Activated CD4-positive, alpha-beta memory T cell treated with anti-CD3 and anti-CD28 coated beads for 36 hours (primary cell): ENCODE measurements around the gene TLNRD1. TPM values are rescaled to one million over a fixed set of nuclear protein-coding genes. Genes with fewer than 3 reads are reported as not detected.

Experiments
- CTCF ChIA-PET: fragments of 350-600 bp; sonication (Branson Sonifier 250); formaldehyde crosslinking; loops from one replicate; lab custom pipeline; 2021; ENCODE audit warnings: antibody characterized with exemption, inconsistent platforms; lab: Charles Lee
- POLR2A ChIA-PET: fragments of 350-600 bp; sonication (Branson Sonifier 250); formaldehyde crosslinking; loops from one replicate; lab custom pipeline; 2021; ENCODE audit warnings: antibody characterized with exemption; lab: Charles Lee
- DNase-seq: peaks from one replicate; pipeline ENCODE4 v3.0.0-alpha.2; 2020
- H3K27ac Mint-ChIP-seq: one replicate; pipeline ENCODE4 v1.8.0; 2021; ENCODE audit warnings: mixed read lengths
- H3K27me3 Mint-ChIP-seq: one replicate; pipeline ENCODE4 v1.8.0; 2021; ENCODE audit warnings: mixed read lengths
- H3K36me3 Mint-ChIP-seq: one replicate; pipeline ENCODE4 v1.8.0; 2021; ENCODE audit warnings: mixed read lengths
- H3K4me1 Mint-ChIP-seq: one replicate; pipeline ENCODE4 v1.8.0; 2021; ENCODE audit warnings: low read depth, mixed read lengths
- H3K4me3 Mint-ChIP-seq: one replicate; pipeline ENCODE4 v1.8.0; 2021; ENCODE audit warnings: mild to moderate bottlenecking, mixed read lengths
- H3K9me3 Mint-ChIP-seq: one replicate; pipeline ENCODE4 v1.8.0; 2021; ENCODE audit warnings: mixed read lengths
- intact Hi-C: fragments of 100-400 bp; cut with micrococcal nuclease; formaldehyde crosslinking; loops from one replicate; pipeline ENCODE4 v1.15.1; 2023
- total RNA-seq, 2 experiments: library from RNA; stranded (reverse); gene quantifications; one replicate each; pipeline ENCODE4 v1.2.3, GENCODE V29; 2021

TLNRD1 gene
- total RNA-seq, 2 experiments from 2014 or later, result 23.5 to 25.4 TPM

- peaks cover 22% of the 10 kb centered on the region for H3K4me1 Mint-ChIP-seq
- CTCF ChIA-PET, result interaction anchor here (2.7 kb wide), 1 partner anchor 236 kb away, joined by 9 read pairs; no protein-coding TSS in a partner anchor
- H3K4me3 Mint-ChIP-seq, result no peak overlapping the region
- POLR2A ChIA-PET, result interaction anchor here (1.4 kb wide), 1 partner anchor 9 kb away, joined by 5 read pairs; no protein-coding TSS in a partner anchor
- intact Hi-C loops, result loop anchor here (5.0 kb wide), 1 partner anchor 38 kb away; no protein-coding TSS in a partner anchor
- H3K27me3 Mint-ChIP-seq, result no peaks in the 10 kb centered on the region
- H3K36me3 Mint-ChIP-seq, result peaks cover 6% of the 10 kb centered on the region
- no peak overlapping the region for H3K27ac Mint-ChIP-seq
- H3K9me3 Mint-ChIP-seq, result peaks cover 8% of the 10 kb centered on the region
- no peak for DNase-seq
Observed at GRCh38 chr15:81030301-81030750, 29.6 kb downstream of the TLNRD1 start.

GRCh38 chr15:81031203-81031602, 30.5 kb downstream of the TLNRD1 start:
- no peaks in the 10 kb centered on the region for H3K27me3 Mint-ChIP-seq
- peaks cover 19% of the 10 kb centered on the region for H3K4me1 Mint-ChIP-seq
- H3K9me3 Mint-ChIP-seq, result peaks cover 8% of the 10 kb centered on the region
- H3K4me3 Mint-ChIP-seq, result no peak overlapping the region
- peaks cover 6% of the 10 kb centered on the region for H3K36me3 Mint-ChIP-seq
- no peak for DNase-seq
- CTCF ChIA-PET, result interaction anchor here (2.7 kb wide), 1 partner anchor 235 kb away, joined by 9 read pairs; no protein-coding TSS in a partner anchor
- intact Hi-C loops, result loop anchor here (5.0 kb wide), 1 partner anchor 39 kb away; no protein-coding TSS in a partner anchor
- H3K27ac Mint-ChIP-seq, result no peak overlapping the region
- POLR2A ChIA-PET, result interaction anchor here (1.4 kb wide), 1 partner anchor 8 kb away, joined by 5 read pairs; no protein-coding TSS in a partner anchor

- POLR2A ChIA-PET, result no interaction called here
- peaks cover 10% of the 10 kb centered on the region for H3K4me1 Mint-ChIP-seq
- H3K4me3 Mint-ChIP-seq, result no peak overlapping the region
- H3K27me3 Mint-ChIP-seq, result no peaks in the 10 kb centered on the region
- no peak overlapping the region for H3K27ac Mint-ChIP-seq
- CTCF ChIA-PET, result interaction anchor here (0.6 to 2.7 kb wide), 2 partner anchors 234 to 370 kb away, joined by 3 to 9 read pairs; no protein-coding TSS in a partner anchor
- intact Hi-C loops, result loop anchor here (5.0 kb wide), 1 partner anchor 40 kb away; no protein-coding TSS in a partner anchor
- H3K36me3 Mint-ChIP-seq, result peaks cover 6% of the 10 kb centered on the region
- no peak for DNase-seq
- peaks cover 8% of the 10 kb centered on the region for H3K9me3 Mint-ChIP-seq
Observed at GRCh38 chr15:81032355-81032754, 31.6 kb downstream of the TLNRD1 start.

- Mint-ChIP-seq H3K27ac (no peak overlapping the region), H3K9me3 (peaks cover 8% of the 10 kb centered on the region), H3K36me3 (peaks cover 6% of the 10 kb centered on the region), H3K4me3 (no peak overlapping the region), H3K27me3 (no peaks in the 10 kb centered on the region), H3K4me1 (peaks cover 10% of the 10 kb centered on the region)
- CTCF ChIA-PET, result interaction anchor here (1.1 to 2.7 kb wide), 2 partner anchors 11 to 233 kb away, joined by 3 to 9 read pairs; no protein-coding TSS in a partner anchor
- intact Hi-C loops, result loop anchor here (5.0 kb wide), 1 partner anchor 41 kb away; no protein-coding TSS in a partner anchor
- POLR2A ChIA-PET, result no interaction called here
- DNase-seq, result no peak
Observed at GRCh38 chr15:81032818-81033217, 32.1 kb downstream of the TLNRD1 start.

- H3K4me3 Mint-ChIP-seq, result no peak overlapping the region
- CTCF ChIA-PET, result interaction anchor here (1.1 kb wide), 1 partner anchor 10 kb away, joined by 3 read pairs; no protein-coding TSS in a partner anchor
- POLR2A ChIA-PET, result no interaction called here
- no peaks in the 10 kb centered on the region for H3K27me3 Mint-ChIP-seq
- no peak overlapping the region for H3K27ac Mint-ChIP-seq
- intact Hi-C loops, result loop anchor here (5.0 kb wide), 1 partner anchor 41 kb away; no protein-coding TSS in a partner anchor
- H3K4me1 Mint-ChIP-seq, result peaks cover 10% of the 10 kb centered on the region
- peaks cover 6% of the 10 kb centered on the region for H3K36me3 Mint-ChIP-seq
- no peak for DNase-seq
- H3K9me3 Mint-ChIP-seq, result peaks cover 8% of the 10 kb centered on the region
Observed at GRCh38 chr15:81033508-81033907, 32.8 kb downstream of the TLNRD1 start.

GRCh38 chr15:81037952-81038743, 37.4 kb downstream of the TLNRD1 start:
- Mint-ChIP-seq H3K36me3 (no peaks in the 10 kb centered on the region), H3K27ac (no peak overlapping the region), H3K27me3 (no peaks in the 10 kb centered on the region), H3K4me1 (peaks cover 9% of the 10 kb centered on the region), H3K4me3 (no peak overlapping the region), H3K9me3 (no peaks in the 10 kb centered on the region)
- DNase-seq, result no peak
- intact Hi-C loops, result no loop called here
- ChIA-PET POLR2A (interaction anchor here (0.9 to 1.0 kb wide), 2 partner anchors 14 to 37 kb away, joined by 3 to 4 read pairs; no protein-coding TSS in a partner anchor), CTCF (interaction anchor here (0.5 to 1.8 kb wide), 2 partner anchors 228 to 421 kb away, joined by 3 to 6 read pairs; no protein-coding TSS in a partner anchor)

- no peak for DNase-seq
- ChIA-PET CTCF (interaction anchor here (0.5 to 1.8 kb wide), 4 partner anchors 19 to 420 kb away, joined by 3 to 6 read pairs (median 3); no protein-coding TSS in a partner anchor), POLR2A (interaction anchor here (0.9 to 1.6 kb wide), 3 partner anchors 8 to 36 kb away, joined by 3 to 5 read pairs (median 4); no protein-coding TSS in a partner anchor)
- peak overlapping the region; percentile 54 for H3K27ac Mint-ChIP-seq
- intact Hi-C loops, result no loop called here
- no peaks in the 10 kb centered on the region for H3K9me3 Mint-ChIP-seq
- no peaks in the 10 kb centered on the region for H3K27me3 Mint-ChIP-seq
- peaks cover 9% of the 10 kb centered on the region for H3K4me1 Mint-ChIP-seq
- no peak overlapping the region for H3K4me3 Mint-ChIP-seq
- no peaks in the 10 kb centered on the region for H3K36me3 Mint-ChIP-seq
Observed at GRCh38 chr15:81038975-81039607, 38.4 kb downstream of the TLNRD1 start.

GRCh38 chr15:81040757-81041156, 40.0 kb downstream of the TLNRD1 start:
- H3K36me3 Mint-ChIP-seq, result no peaks in the 10 kb centered on the region
- ChIA-PET CTCF (interaction anchor here (0.9 kb wide), 1 partner anchor 225 kb away, joined by 4 read pairs; no protein-coding TSS in a partner anchor), POLR2A (no interaction called here)
- intact Hi-C loops, result no loop called here
- H3K4me3 Mint-ChIP-seq, result no peak overlapping the region
- H3K9me3 Mint-ChIP-seq, result peaks cover 2% of the 10 kb centered on the region
- no peak for DNase-seq
- no peak overlapping the region for H3K27ac Mint-ChIP-seq
- H3K4me1 Mint-ChIP-seq, result peaks cover 9% of the 10 kb centered on the region
- H3K27me3 Mint-ChIP-seq, result no peaks in the 10 kb centered on the region

- POLR2A ChIA-PET, result no interaction called here
- DNase-seq, result no peak
- intact Hi-C loops, result no loop called here
- H3K27ac Mint-ChIP-seq, result no peak overlapping the region
- H3K27me3 Mint-ChIP-seq, result no peaks in the 10 kb centered on the region
- CTCF ChIA-PET, result interaction anchor here (0.9 kb wide), 1 partner anchor 10 kb away, joined by 3 read pairs; no protein-coding TSS in a partner anchor
- H3K36me3 Mint-ChIP-seq, result no peaks in the 10 kb centered on the region
- no peak overlapping the region for H3K4me3 Mint-ChIP-seq
- H3K4me1 Mint-ChIP-seq, result peaks cover 9% of the 10 kb centered on the region
- H3K9me3 Mint-ChIP-seq, result peaks cover 8% of the 10 kb centered on the region
Observed at GRCh38 chr15:81043281-81043934, 42.7 kb downstream of the TLNRD1 start.

GRCh38 chr15:81043935-81044575, 43.3 kb downstream of the TLNRD1 start:
- peaks cover 7% of the 10 kb centered on the region for H3K4me1 Mint-ChIP-seq
- H3K27me3 Mint-ChIP-seq, result no peaks in the 10 kb centered on the region
- peaks cover 8% of the 10 kb centered on the region for H3K9me3 Mint-ChIP-seq
- ChIA-PET POLR2A (no interaction called here), CTCF (interaction anchor here (0.9 kb wide), 1 partner anchor 11 kb away, joined by 3 read pairs; no protein-coding TSS in a partner anchor)
- H3K27ac Mint-ChIP-seq, result no peak overlapping the region
- no peaks in the 10 kb centered on the region for H3K36me3 Mint-ChIP-seq
- H3K4me3 Mint-ChIP-seq, result no peak overlapping the region
- DNase-seq, result no peak
- intact Hi-C loops, result no loop called here

GRCh38 chr15:81046290-81046689, 45.6 kb downstream of the TLNRD1 start:
- peaks cover 4% of the 10 kb centered on the region for H3K4me1 Mint-ChIP-seq
- H3K27me3 Mint-ChIP-seq, result no peaks in the 10 kb centered on the region
- no peak for DNase-seq
- no peak overlapping the region for H3K4me3 Mint-ChIP-seq
- ChIA-PET CTCF (interaction anchor here (0.6 kb wide), 1 partner anchor 355 kb away, joined by 3 read pairs; no protein-coding TSS in a partner anchor), POLR2A (no interaction called here)
- intact Hi-C loops, result no loop called here
- no peaks in the 10 kb centered on the region for H3K36me3 Mint-ChIP-seq
- H3K9me3 Mint-ChIP-seq, result peaks cover 8% of the 10 kb centered on the region
- H3K27ac Mint-ChIP-seq, result no peak overlapping the region
